K562 (cell line): Measurements from ENCODE around the gene GNAZ. TPM values are rescaled to one million over a fixed set of nuclear protein-coding genes. Genes with fewer than 3 reads are reported as not detected.

ENCODE experiments used
- ATAC-seq: fragments of 200-7000 bp; cut with Tn5 transposase; 3 replicates; pipeline ENCODE4 v1.9.1; 2020; ENCODE audit warnings: moderate library complexity
- BruUV-seq: library from RNA; stranded (reverse); fragments of 400-500 nt; replicated peaks from 2 replicates; lab custom pipeline; 2021; lab: Mats Ljungman, UMichigan
- CTCF ChIA-PET: fragments of 300-600 bp; formaldehyde crosslinking; extraction: SDS; loops from one replicate; lab custom pipeline; 2021; ENCODE audit warnings: low intra/inter-chr PET ratio; lab: Yijun Ruan, JAX
- POLR2A ChIA-PET: fragments of 300-600, 350-650 bp; sonication (Branson Sonifier 250); formaldehyde crosslinking; extraction: SDS; loops from one replicate; lab custom pipeline; 2021; ENCODE audit warnings: antibody characterized with exemption, inconsistent platforms; lab: Yijun Ruan, JAX
- DNase-seq, 4 experiments: peaks; one replicate each; pipeline versions ENCODE4 v3.0.0 to v3.0.0-alpha.2; 2011 to 2018; ENCODE audit warnings: low spot score in 3 of 4, mixed read lengths in 3 of 4; ENCODE audit errors: extremely low read depth in 1 of 4
- FAIRE-seq: peaks from 2 replicates; lab custom pipeline; 2011; peaks lifted over from hg19 to GRCh38; lab: Jason Lieb, UNC
- H2AFZ ChIP-seq: 2 replicates; pipeline ENCODE4 v1.6.0; 2011; ENCODE audit warnings: low read depth, low read length, control low read depth, inconsistent platforms
- H3K27ac ChIP-seq: fragments of 200-600 bp; 3 replicates; pipeline ENCODE4 v1.8.0; 2011; ENCODE audit warnings: low read depth, mild to moderate bottlenecking, control low read depth, inconsistent platforms, low read length, moderate library complexity, mixed read lengths; ENCODE audit errors: extremely low read depth
- H3K27me3 ChIP-seq, 2 experiments: fragments of 300-600 bp in 1 of 2; 2 replicates in 1 of 2; 3 replicates in 1 of 2; pipeline versions ENCODE4 v1.6.0 to v1.8.0; 2011; ENCODE audit warnings: inconsistent platforms in 2 of 2, low read length in 2 of 2, mild to moderate bottlenecking in 1 of 2, mixed read lengths in 1 of 2, moderate library complexity in 1 of 2; ENCODE audit not compliant: control insufficient read depth in 2 of 2, insufficient read depth in 2 of 2
- H3K36me3 ChIP-seq: fragments of 300-600 bp; 3 replicates; pipeline ENCODE4 v1.8.0; 2011; ENCODE audit warnings: mild to moderate bottlenecking, low read length, inconsistent platforms; ENCODE audit not compliant: control insufficient read depth, insufficient read depth
- H3K4me1 ChIP-seq, 2 experiments: fragments of 200-600 bp in 1 of 2; replicated peaks in 1 of 2; 2 replicates in 1 of 2; 3 replicates in 1 of 2; pipeline versions ENCODE4 v1.5.1 to v1.8.0; 2011; ENCODE audit warnings: inconsistent platforms in 2 of 2, low read length in 2 of 2, mild to moderate bottlenecking in 1 of 2, mixed read lengths in 1 of 2, moderate library complexity in 1 of 2; ENCODE audit not compliant: control insufficient read depth in 2 of 2, insufficient read depth in 2 of 2
- H3K4me2 ChIP-seq: 2 replicates; pipeline ENCODE4 v1.6.1; 2011; ENCODE audit warnings: low read length, control low read depth, inconsistent platforms, mixed read lengths; ENCODE audit not compliant: insufficient read depth
- H3K4me3 ChIP-seq: fragments of 200-600 bp; sonication (generic), shearing (Covaris generic); 2 replicates; pipeline ENCODE4 v1.5.1; 2016; ENCODE audit warnings: control low read depth, inconsistent platforms
- H3K79me2 ChIP-seq: fragments of 200-600 bp; 3 replicates; pipeline ENCODE4 v1.8.0; 2011; ENCODE audit warnings: low read length, inconsistent platforms; ENCODE audit not compliant: control insufficient read depth, insufficient read depth
- H3K9ac ChIP-seq, 2 experiments: 2 replicates each; pipeline versions ENCODE4 v1.6.0 to v1.6.1; 2011; ENCODE audit warnings: low read depth in 2 of 2, low read length in 2 of 2, control low read depth in 1 of 2, inconsistent platforms in 1 of 2, mild to moderate bottlenecking in 1 of 2, mixed read lengths in 1 of 2; ENCODE audit not compliant: insufficient read depth in 1 of 2
- H3K9me1 ChIP-seq: one replicate; pipeline ENCODE4 v1.6.0; 2011; ENCODE audit warnings: inconsistent platforms, mild to moderate bottlenecking, low read length, moderate library complexity; ENCODE audit not compliant: control insufficient read depth, insufficient read depth
- H3K9me3 ChIP-seq: replicated peaks from 2 replicates; pipeline ENCODE4 v1.5.1; 2011; ENCODE audit warnings: low read depth, low read length, inconsistent platforms; ENCODE audit not compliant: control insufficient read depth, insufficient read depth
- H4K20me1 ChIP-seq: replicated peaks from 2 replicates; pipeline ENCODE4 v1.6.1; 2011; ENCODE audit warnings: low read length, inconsistent platforms, mixed read lengths; ENCODE audit not compliant: control insufficient read depth, insufficient read depth
- CHCHD3 ChIP-seq: fragments of 250-450 bp; sonication (Bioruptor Pico); IDR thresholded peaks from 2 replicates; pipeline ENCODE4 v2.1.2; 2022; ENCODE audit warnings: mild to moderate bottlenecking
- ELF4 ChIP-seq: fragments of 450-650 bp; formaldehyde crosslinking; IDR thresholded peaks from 2 replicates; pipeline ENCODE4 v1.4.0; 2022; ENCODE audit warnings: missing genetic modification characterization
- MAFK ChIP-seq: IDR thresholded peaks from 2 replicates; pipeline ENCODE4 v1.6.1; 2011; ENCODE audit warnings: low read length, improper control_type of control experiment
- RAD21 ChIP-seq, 2 experiments: fragments of 250-450 bp in 1 of 2; fragments of 450-650 bp in 1 of 2; sonication (Bioruptor Pico) in 1 of 2; formaldehyde crosslinking in 1 of 2; IDR thresholded peaks in 1 of 2; conservative IDR thresholded peaks in 1 of 2; 2 replicates each; pipeline versions ENCODE4 v1.4.0 to v1.8.0; 2020 to 2022; ENCODE audit warnings: mild to moderate bottlenecking in 2 of 2, moderate library complexity in 1 of 2
- RBM14 ChIP-seq: fragments of 200-400 bp; formaldehyde crosslinking; IDR thresholded peaks from 2 replicates; pipeline ENCODE4 v1.6.1; 2018; ENCODE audit warnings: low read depth, mild to moderate bottlenecking, low read length, moderate library complexity, borderline replicate concordance; ENCODE audit not compliant: insufficient read depth
- SMARCA4 ChIP-seq: fragments of 450-650 bp; IDR thresholded peaks from 2 replicates; pipeline ENCODE4 v1.6.1; 2016
- ZNF121 ChIP-seq: sonication (generic); formaldehyde crosslinking; conservative IDR thresholded peaks from 2 replicates; pipeline ENCODE4 v1.8.0; 2022; ENCODE audit warnings: missing genetic modification reagents
- ZNF644 ChIP-seq: fragments of 200-800 bp; sonication (Bioruptor generic); IDR thresholded peaks from 2 replicates; pipeline ENCODE4 v1.6.1; 2016; ENCODE audit warnings: low read depth, missing genetic modification characterization, missing compliant biosample characterization
- WGBS: fragments of 100-300 bp; shearing (Covaris generic); methylation state at CpG from one replicate; pipeline ENCODE4 v1.1.6; 2016; ENCODE audit warnings: low coverage, mixed read lengths; ENCODE audit not compliant: insufficient coverage; ENCODE audit errors: missing lambda C conversion rate; 5-methylcytosine and 5-hydroxymethylcytosine counted together
- in situ Hi-C: fragments of 300-500 bp; cut with MboI; formaldehyde crosslinking; loops from 4 replicates; pipeline ENCODE4 v1.15.0; 2018; ENCODE audit warnings: inconsistent platforms, mixed read lengths
- intact Hi-C: fragments of 100-400 bp; cut with micrococcal nuclease; formaldehyde crosslinking; loops from 2 replicates; pipeline ENCODE4 v1.14.2; 2022
- polyA plus RNA-seq, 8 experiments: library from polyadenylated mRNA; depleted of rRNA in 4 of 8; stranded (reverse) in 5 of 8; unstranded in 3 of 8; fragments of >200 nt; fragmentation: Nextera tagmentation in 2 of 8; fragmentation: Illumina TruSeq in 1 of 8; extraction: Ambion mirVana in 2 of 8; extraction: Trizol in 1 of 8; gene quantifications; 2 replicates each; pipeline versions ENCODE4 v1.2.1 to v1.2.3, GENCODE V29; 2011 to 2014; ENCODE audit warnings: inconsistent platforms in 1 of 8, missing spikeins in 1 of 8
- total RNA-seq, 7 experiments: library from RNA; depleted of rRNA in 6 of 7; stranded (reverse); fragments of >200 nt in 6 of 7; fragmentation: Illumina TruSeq in 2 of 7; extraction: Trizol in 2 of 7; gene quantifications; 2 replicates each; pipeline versions ENCODE4 v1.2.1 to v1.2.3, GENCODE V29; 2011 to 2021; ENCODE audit warnings: low replicate concordance in 1 of 7
- TF ChIP-seq, protein P1 (sequence below): fragments of 250-450 bp; sonication (Bioruptor Pico); IDR thresholded peaks from 2 replicates; pipeline ENCODE4 v1.5.1; 2021; ENCODE audit warnings: mild to moderate bottlenecking
- TF ChIP-seq, protein P2 (sequence below): fragments of 450-650 bp; formaldehyde crosslinking; IDR thresholded peaks from 2 replicates; pipeline ENCODE4 v1.4.0; 2020; ENCODE audit warnings: mild to moderate bottlenecking, moderate library complexity
- TF ChIP-seq, protein P3 (sequence below), 3 experiments: IDR thresholded peaks in 2 of 3; conservative IDR thresholded peaks in 1 of 3; 2 replicates each; pipeline ENCODE4 v1.5.1; 2011 to 2012; ENCODE audit warnings: low read length in 3 of 3, mild to moderate bottlenecking in 3 of 3, control low read depth in 2 of 3, improper control_type of control experiment in 1 of 3, inconsistent platforms in 1 of 3, low read depth in 1 of 3, mixed read lengths in 1 of 3, moderate library complexity in 1 of 3; ENCODE audit not compliant: insufficient read depth in 2 of 3
- TF ChIP-seq, protein P4 (sequence below): fragments of 250-450 bp; sonication (Bioruptor Pico); IDR thresholded peaks from 2 replicates; pipeline ENCODE4 v1.8.0; 2021; ENCODE audit warnings: moderate library complexity, mild to moderate bottlenecking, inconsistent platforms

Gene GNAZ
- total and polyA plus RNA-seq, 9 of the 15 experiments (the other 6 are each of a cell fraction or from before 2014, with no cell fraction given), result 0.04 to 0.22 (median 0.13) TPM; not detected in 3

DNA sequence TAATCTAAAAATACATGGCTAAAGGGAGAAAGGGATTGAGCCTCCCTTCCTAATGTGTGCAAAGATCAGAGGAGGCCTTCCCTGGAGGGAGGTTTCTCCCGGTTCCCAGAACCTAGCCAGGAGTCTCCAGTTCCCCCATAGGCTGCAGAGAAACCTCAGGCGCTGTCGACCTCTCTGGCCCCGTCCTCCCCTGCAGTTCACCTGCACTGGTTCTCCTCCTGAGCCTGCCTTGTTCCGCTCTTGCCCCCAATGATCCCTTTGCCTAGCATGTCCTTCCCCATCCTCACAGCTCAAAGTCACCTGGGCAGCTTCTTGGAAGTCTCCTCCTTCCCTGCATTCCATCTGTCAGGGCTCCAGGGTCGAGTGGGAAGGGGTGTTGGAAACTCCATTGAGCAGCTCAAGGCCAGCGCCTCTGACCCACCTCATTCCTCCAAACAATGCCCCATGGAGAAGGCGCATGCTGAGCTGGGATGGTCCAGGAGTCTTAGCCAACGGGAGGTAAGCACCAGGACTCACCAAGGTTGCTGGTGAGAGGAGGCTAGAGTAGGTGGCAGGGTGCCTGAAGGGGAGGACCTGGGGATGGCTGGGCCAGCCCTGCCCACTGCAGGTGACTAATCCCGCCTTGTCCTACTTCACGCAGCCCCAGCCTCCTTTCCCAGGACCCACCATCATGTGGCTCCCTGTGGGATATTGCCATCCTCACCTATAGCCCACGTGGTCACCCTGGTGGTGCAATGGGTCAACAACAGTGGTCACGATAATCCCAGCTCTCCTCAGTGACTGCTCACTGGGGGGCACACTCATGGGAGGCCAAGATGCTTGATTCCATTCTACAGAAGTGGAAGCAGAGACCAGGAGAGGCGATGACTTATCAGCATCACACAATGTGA lies 56.1 kb downstream of the GNAZ start:
- FAIRE-seq, result no peak
- no peak for ATAC-seq
- TF ChIP-seq, protein P1, sequence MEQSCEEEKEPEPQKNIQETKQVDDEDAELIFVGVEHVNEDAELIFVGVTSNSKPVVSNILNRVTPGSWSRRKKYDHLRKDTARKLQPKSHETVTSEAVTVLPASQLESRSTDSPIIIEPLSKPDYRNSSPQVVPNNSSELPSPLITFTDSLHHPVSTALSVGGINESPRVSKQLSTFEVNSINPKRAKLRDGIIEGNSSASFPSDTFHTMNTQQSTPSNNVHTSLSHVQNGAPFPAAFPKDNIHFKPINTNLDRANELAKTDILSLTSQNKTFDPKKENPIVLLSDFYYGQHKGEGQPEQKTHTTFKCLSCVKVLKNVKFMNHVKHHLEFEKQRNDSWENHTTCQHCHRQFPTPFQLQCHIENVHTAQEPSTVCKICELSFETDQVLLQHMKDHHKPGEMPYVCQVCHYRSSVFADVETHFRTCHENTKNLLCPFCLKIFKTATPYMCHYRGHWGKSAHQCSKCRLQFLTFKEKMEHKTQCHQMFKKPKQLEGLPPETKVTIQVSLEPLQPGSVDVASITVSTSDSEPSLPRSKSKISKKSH (CRISPR knock-in tag), result no peak
- TF ChIP-seq MAFK (no peak), RBM14 (no peak), ZNF121 (no peak), RAD21 (CRISPR knock-in tag; conservative IDR thresholded peaks at IDR 0.05 in 1 of 2, IDR thresholded peaks at IDR 0.05 in 1 of 2) (peak in 1 of 2 experiments; percentile 23; a peak in 1 of 4 replicates), ZNF644 (tag) (no peak), SMARCA4 (no peak), ELF4 (no peak), CHCHD3 (CRISPR knock-in tag) (no peak)
- TF ChIP-seq, protein P2, sequence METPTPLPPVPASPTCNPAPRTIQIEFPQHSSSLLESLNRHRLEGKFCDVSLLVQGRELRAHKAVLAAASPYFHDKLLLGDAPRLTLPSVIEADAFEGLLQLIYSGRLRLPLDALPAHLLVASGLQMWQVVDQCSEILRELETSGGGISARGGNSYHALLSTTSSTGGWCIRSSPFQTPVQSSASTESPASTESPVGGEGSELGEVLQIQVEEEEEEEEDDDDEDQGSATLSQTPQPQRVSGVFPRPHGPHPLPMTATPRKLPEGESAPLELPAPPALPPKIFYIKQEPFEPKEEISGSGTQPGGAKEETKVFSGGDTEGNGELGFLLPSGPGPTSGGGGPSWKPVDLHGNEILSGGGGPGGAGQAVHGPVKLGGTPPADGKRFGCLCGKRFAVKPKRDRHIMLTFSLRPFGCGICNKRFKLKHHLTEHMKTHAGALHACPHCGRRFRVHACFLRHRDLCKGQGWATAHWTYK (CRISPR knock-in tag), result no peak
- TF ChIP-seq, protein P3, sequence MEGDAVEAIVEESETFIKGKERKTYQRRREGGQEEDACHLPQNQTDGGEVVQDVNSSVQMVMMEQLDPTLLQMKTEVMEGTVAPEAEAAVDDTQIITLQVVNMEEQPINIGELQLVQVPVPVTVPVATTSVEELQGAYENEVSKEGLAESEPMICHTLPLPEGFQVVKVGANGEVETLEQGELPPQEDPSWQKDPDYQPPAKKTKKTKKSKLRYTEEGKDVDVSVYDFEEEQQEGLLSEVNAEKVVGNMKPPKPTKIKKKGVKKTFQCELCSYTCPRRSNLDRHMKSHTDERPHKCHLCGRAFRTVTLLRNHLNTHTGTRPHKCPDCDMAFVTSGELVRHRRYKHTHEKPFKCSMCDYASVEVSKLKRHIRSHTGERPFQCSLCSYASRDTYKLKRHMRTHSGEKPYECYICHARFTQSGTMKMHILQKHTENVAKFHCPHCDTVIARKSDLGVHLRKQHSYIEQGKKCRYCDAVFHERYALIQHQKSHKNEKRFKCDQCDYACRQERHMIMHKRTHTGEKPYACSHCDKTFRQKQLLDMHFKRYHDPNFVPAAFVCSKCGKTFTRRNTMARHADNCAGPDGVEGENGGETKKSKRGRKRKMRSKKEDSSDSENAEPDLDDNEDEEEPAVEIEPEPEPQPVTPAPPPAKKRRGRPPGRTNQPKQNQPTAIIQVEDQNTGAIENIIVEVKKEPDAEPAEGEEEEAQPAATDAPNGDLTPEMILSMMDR (IDR thresholded peaks at IDR 0.05 in 2 of 3, conservative IDR thresholded peaks at IDR 0.05 in 1 of 3; ENCODE audit: insufficient read depth in 2 of 3, low read depth in 1 of 3, low read length in 3 of 3), result 0 out of 6 replicates have a peak, but pooled peaks of 1 of the 3 experiments have one; percentile 1
- TF ChIP-seq, protein P4, sequence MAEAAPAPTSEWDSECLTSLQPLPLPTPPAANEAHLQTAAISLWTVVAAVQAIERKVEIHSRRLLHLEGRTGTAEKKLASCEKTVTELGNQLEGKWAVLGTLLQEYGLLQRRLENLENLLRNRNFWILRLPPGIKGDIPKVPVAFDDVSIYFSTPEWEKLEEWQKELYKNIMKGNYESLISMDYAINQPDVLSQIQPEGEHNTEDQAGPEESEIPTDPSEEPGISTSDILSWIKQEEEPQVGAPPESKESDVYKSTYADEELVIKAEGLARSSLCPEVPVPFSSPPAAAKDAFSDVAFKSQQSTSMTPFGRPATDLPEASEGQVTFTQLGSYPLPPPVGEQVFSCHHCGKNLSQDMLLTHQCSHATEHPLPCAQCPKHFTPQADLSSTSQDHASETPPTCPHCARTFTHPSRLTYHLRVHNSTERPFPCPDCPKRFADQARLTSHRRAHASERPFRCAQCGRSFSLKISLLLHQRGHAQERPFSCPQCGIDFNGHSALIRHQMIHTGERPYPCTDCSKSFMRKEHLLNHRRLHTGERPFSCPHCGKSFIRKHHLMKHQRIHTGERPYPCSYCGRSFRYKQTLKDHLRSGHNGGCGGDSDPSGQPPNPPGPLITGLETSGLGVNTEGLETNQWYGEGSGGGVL (CRISPR knock-in tag), result no peak

More for the DNA sequence above, 56.1 kb downstream of the GNAZ start:
- Histone ChIP-seq H3K9me1 (peaks cover 15% of the 10 kb centered on the region), H3K4me1 (peaks cover 0 to 9% of the 10 kb centered on the region in 2 experiments; a peak in 2 of 5 replicates), H3K9me3 (no peaks in the 10 kb centered on the region), H3K27me3 (peaks cover 51 to 80% of the 10 kb centered on the region in 2 experiments), H2AFZ (no peak overlapping the region), H3K79me2 (no peaks in the 10 kb centered on the region), H3K9ac (peak overlapping the region in 1 of 2 experiments; percentile 3; a peak in 1 of 4 replicates), H3K4me2 (no peak overlapping the region), H4K20me1 (peaks cover 72% of the 10 kb centered on the region), H3K36me3 (no peaks in the 10 kb centered on the region), H3K4me3 (no peak overlapping the region), H3K27ac (no peak overlapping the region)
- in situ Hi-C loops (loop anchor here (5.0 kb wide), 2 partner anchors 159 to 279 kb away; no protein-coding TSS in a partner anchor), intact Hi-C loops (loop anchor here (10.0 kb wide), 1 partner anchor 662 kb away; no protein-coding TSS in a partner anchor)
- ChIA-PET POLR2A (interaction anchor here (0.6 to 8.6 kb wide), 12 partner anchors 8 to 171 kb away, joined by 3 to 68 read pairs (median 6); partner anchors contain the start of genes RAB36 and RSPH14), CTCF (interaction anchor here (0.6 to 12.0 kb wide), 6 partner anchors 17 to 1410 kb away, joined by 3 to 549 read pairs (median 4); no protein-coding TSS in a partner anchor)
- no TSS peak for BruUV-seq
- WGBS, result 1% methylated on average over 14 of the region's 14 CpGs
- DNase-seq, result peak in 3 of 4 experiments; percentile 60 to 69 (median 60)
